ENCODE data around the gene CPLX1.

CPLX1 gene

DNA sequence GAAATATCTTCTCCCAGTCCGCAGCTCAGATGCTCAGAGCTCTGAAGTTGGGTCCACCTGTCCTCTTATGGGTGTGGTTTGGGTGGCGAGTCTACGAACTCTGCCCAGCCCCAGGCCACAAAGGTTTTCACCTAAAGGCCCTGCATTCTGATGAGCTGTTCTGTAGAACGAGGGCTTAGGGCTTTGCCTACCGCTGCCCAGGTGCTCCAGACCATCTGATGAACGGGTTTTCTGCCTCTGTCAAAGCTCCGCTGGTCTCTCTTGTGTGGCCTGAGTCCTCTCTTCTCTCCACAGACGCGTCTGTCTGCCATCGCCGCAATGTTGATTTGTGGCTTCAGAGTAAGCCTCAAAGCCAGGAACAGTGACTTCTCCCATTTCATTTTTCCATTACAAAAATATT lies 28.4 kb upstream of the CPLX1 start:
- no peak for DNase-seq

- no peak for DNase-seq
These were observed 27.5 kb upstream of the CPLX1 start for GRCh38 chr4:853416-853781.

DNA sequence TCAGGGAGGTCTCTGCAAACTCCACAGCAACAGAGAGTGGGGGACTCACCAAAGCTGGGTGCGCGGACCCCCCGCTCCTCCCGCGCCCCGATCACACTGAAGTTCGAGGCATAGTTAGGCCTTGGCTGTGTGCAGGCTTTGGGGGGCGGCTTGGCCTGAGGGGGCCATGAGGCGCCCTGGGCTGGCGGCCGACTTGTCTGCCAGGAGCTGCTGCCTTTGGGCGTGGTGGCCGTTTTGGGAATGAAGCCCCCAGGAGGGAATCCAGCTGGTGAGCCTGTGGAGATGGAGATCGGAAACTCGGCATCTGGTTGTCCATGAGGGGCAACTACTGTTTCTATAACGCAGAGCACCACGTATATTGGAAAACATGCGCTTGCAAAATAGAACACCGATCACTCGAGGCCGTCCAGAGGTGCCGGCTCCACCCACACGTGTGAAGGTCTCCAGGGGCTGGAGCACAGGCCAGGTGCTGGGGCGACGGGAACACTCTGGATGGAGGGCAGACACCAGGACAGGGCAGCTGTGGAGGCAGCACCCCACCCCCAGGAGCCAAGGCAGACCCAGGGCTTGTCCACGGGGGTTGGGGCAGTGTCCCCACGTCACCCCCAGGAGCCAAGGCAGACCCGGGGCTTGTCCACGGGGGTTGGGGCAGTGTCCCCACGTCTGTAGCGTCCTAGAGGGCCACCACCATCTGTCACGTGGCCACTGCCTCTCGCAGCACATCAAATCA lies 25.9 kb upstream of the CPLX1 start:
- DNase-seq: no peak

DNA sequence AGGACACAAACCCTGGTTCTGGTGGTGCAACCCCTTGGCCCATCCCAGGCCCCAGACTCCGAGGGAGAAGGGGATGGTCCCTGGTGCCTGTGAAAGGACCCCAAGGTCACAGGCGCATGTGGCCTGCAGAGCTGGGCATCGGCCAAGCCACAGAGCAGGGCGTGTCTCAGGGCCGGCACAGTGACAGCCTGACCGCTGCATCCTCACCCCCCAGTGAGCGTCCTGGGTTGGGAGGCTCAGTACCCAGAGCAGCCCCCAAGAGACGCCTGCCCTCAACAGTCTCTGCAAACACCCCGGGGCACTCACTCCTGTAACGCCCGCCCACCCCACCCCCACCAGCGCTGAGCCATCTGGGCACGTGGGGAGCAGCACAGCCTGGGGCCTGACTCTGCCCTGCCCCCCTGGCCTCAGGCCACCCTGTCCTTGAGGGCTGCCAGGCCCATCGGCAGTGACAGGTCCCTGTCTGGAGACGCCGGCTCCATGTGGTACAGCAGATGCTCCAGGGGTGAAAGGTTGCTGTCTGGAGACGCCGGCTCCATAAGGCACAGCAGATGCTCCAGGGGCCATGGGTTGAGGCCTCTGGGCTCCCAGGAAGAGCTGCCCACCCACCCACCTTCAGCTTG lies 24.5 kb upstream of the CPLX1 start:
- no peak for DNase-seq

DNA sequence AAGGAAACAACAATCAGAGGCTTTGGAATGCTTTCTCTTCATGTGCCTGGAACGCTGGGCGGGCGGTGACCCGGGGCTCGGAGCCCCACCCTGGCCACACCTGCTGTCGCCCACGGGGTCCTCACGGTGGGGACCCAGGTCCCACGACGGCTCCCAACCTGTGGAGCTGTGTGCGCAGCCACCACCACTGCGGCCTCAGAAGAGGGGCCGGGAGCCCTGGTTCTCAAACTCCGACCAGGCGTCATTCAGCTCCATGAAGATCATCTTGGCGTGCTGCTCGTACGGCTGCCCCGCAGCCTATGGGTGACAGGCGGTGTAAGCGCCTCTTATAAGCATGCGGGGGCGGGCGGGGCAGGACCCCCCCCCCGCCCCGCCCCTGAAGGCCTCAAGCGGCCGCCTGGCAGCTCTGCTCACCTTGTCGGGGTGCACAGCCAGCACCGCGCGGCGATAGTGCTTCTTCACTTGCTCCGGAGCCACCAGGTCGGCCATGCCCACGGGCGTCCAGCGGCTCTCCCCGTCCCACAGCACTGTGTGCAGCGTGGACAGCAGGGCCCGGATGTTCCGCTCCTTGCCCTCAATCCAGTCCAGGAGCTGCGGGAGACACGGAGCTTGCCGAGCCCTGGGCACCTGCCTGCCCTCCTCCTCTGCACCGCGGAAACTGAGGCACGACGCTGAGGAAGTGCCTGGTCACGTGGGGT lies 23.7 kb upstream of the CPLX1 start:
- no peak for DNase-seq

GRCh38 chr4:848803-849477 lies 23.0 kb upstream of the CPLX1 start:
- DNase-seq: no peak

DNA sequence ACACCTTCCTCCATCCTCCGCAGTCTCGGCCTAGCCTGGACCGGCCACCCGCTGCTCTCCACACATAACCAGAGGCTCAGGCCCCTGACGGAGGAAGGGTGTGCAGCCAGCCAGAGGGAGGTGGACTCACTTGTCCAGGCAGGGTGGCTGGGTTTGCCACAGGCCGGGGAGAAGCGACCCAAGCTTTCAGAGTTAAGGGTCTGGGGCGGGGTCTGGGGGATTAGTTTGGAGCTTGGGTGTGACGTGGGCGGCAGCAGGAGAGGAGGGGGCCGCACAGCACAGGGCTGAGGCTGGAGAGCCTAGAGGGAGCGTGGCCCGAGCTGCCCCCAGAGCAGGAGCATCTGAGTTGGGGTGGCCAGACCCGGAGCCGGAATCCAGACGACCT lies 22.4 kb upstream of the CPLX1 start:
- DNase-seq: no peak

- DNase-seq: no peak
These were observed 19.9 kb upstream of the CPLX1 start for GRCh38 chr4:845836-846251.

- DNase-seq: no peak
These were observed 19.4 kb upstream of the CPLX1 start for GRCh38 chr4:845233-845835.

- no peak for DNase-seq
These were observed 18.9 kb upstream of the CPLX1 start for GRCh38 chr4:844752-845232.

GRCh38 chr4:839675-840443 lies 13.9 kb upstream of the CPLX1 start:
- no peak for DNase-seq

DNA sequence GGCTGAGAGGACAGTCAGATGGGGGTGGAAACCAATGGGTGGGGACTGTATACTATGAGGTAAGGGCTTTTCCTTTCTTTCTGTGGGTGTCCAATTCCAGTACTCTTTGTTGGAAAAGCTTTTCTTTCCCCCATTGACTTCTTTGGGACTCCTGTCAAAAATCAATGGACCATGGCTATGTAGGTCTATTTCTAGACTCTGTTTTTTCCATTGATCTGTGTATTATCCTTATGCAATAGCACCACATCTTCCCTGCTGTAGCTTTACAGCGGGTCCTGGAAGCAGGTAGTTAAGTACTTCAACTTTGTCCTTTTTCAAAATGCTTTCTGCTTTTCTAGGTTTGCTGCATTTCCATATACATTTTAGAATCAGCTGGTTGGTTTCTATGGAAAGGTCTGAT lies 11.8 kb upstream of the CPLX1 start:
- no peak for DNase-seq

- no peak for DNase-seq
These were observed 10.9 kb upstream of the CPLX1 start for GRCh38 chr4:836750-837301.

GRCh38 chr4:836003-836511 lies 10.1 kb upstream of the CPLX1 start:
- DNase-seq: no peak

DNA sequence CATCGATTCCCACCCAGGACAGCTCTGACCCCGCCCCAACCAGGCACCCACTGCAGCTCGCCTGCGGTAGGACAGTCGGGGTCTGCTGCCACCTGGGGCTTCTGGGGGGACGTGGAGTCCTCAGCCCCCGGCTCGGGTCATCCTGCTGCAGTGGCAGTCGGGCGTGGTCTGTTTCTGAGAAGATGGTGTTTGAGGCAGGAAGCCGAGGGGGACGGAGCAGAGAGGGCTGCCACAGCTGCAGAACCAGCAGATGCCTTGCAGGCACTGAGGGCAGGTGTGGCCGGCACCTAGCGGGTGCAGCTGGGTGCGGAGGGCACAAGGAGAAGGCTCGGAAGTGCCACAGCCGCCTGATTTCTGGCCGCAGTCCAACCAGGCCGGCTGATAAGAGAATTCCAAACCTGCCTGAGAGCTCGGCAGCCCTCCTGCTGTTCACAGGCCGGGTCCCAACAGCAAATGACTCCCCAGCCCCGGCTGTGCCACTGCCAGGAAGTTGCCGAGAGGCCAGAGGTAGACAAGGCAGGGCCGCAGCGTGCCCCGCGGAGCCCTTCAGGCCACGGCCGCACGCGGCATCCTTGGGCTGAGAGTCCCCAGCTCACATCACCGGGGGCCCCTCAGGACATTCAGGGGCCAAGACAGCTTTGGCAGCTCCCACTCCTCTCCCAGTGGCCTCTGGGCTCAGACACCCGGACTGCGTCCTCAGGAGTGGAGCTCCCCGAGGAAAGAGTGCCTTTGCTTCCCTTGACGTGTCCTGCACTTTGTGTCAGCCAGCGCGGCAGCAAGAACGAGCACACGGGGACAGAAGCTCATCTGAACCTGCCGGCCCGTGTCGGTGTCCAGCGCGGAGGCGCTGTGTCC lies 9.4 kb upstream of the CPLX1 start:
- no peak for DNase-seq

GRCh38 chr4:834368-835147 lies 8.6 kb upstream of the CPLX1 start:
- no peak for DNase-seq

DNA sequence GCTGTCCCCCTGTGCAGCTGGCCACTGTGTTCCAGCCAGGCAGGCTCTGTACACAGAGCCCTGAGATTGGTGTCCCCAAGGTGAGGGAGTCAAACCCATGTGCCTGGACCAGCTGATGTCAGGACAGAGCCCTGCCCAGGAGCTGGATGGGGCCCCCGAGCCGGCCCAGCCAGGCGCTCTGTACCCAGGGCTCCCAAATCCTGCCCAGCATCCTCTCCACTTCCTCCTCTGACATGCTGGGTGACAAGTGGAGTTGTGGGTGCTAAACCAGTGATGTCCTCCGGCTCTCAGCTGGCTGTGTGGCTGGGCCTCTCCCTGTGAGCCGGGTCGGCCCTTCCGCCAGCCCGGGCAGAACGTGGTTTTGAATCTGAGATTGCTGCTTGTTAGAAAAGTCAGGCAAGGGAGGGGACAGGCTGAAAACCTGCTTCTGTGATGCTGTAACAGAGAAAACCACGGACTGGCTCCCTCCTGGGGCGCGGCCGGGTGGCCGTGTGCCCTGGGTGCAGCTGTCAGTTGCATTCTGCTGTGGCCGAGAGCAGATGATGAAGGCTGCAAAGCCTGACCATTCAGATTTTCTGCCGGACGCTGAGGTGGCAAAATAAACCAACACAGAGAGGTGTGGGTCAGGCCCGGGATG lies 7.9 kb upstream of the CPLX1 start:
- DNase-seq: no peak

DNA sequence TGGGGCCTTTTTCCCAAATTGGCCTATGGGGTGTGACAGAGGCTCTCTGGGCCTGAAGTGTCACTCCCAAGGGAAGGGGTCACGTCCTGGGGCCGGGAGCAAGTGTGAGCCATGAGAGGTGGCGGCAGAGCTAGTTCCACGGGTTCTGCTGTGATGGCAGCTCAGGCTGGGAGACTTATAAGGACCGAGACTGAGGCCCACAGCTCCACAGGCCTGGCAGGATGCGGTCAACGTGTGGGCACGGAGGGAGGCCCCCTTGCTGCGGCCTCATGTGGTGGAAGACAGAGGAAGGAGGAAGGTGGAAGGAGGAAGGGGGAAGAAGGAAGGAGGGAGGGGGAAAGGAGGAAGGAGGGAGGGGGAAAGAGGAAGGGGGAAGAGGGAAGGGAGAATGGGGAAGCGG lies 7.2 kb upstream of the CPLX1 start:
- DNase-seq: no peak

DNA sequence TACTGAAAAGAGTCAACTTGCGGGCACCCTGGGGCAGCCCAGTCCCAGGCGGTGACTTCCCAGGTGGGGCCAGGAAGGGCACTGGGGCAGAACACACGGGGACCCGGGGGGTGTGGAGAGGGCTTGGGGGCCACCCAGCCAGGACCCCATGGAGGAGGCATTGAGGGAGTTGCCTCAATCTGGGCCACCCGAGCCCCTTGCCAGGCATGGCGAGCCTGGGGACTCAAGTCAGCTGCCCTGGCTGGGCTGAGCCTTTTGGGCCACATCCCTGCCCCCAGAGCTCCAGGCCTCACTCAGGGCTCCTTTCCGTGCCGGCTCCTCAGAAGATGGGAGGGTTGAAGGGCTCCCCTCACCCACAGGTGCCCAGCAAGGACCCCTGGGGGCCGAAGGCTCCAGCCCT lies 6.6 kb upstream of the CPLX1 start:
- no peak for DNase-seq

GRCh38 chr4:832108-832507 lies 6.2 kb upstream of the CPLX1 start:
- DNase-seq: no peak
